WTC11 (cell line): ENCODE results near the gene KIRREL2. TPM values are rescaled to one million over a fixed set of nuclear protein-coding genes. Genes with fewer than 3 reads are reported as not detected.

Source experiments
- ATAC-seq: fragments of 200-7000 bp; cut with Tn5 transposase; 2 replicates; pipeline ENCODE4 v1.10.0; 2021; ENCODE audit warnings: mild to moderate bottlenecking, moderate library complexity
- CTCF ChIA-PET: fragments of 300-600 bp; sonication (Branson Sonifier 250); formaldehyde crosslinking; loops from one replicate; lab custom pipeline; 2021; ENCODE audit warnings: antibody characterized with exemption; lab: Charles Lee
- POLR2A ChIA-PET: fragments of 350-600 bp; sonication (Branson Sonifier 250); formaldehyde crosslinking; loops from one replicate; lab custom pipeline; 2021; ENCODE audit warnings: antibody characterized with exemption; lab: Charles Lee
- DNase-seq: peaks from one replicate; pipeline ENCODE4 v3.0.0; 2021; ENCODE audit warnings: low spot score
- H3K27ac Mint-ChIP-seq: 2 replicates; pipeline ENCODE4 v1.8.0; 2021; ENCODE audit warnings: mixed read lengths
- H3K27me3 Mint-ChIP-seq: 2 replicates; pipeline ENCODE4 v1.8.0; 2021; ENCODE audit warnings: low read depth, mild to moderate bottlenecking, moderate library complexity, mixed read lengths
- H3K36me3 Mint-ChIP-seq: 2 replicates; pipeline ENCODE4 v1.8.0; 2021; ENCODE audit warnings: mixed read lengths
- H3K4me1 Mint-ChIP-seq: 2 replicates; pipeline ENCODE4 v1.8.0; 2022; ENCODE audit warnings: mixed read lengths
- H3K4me3 Mint-ChIP-seq: 2 replicates; pipeline ENCODE4 v1.8.0; 2021; ENCODE audit warnings: mild to moderate bottlenecking, moderate library complexity, mixed read lengths
- H3K9me3 Mint-ChIP-seq: 2 replicates; pipeline ENCODE4 v1.8.0; 2021; ENCODE audit warnings: mixed read lengths
- CBFB ChIP-seq: sonication (generic); formaldehyde crosslinking; IDR thresholded peaks from 2 replicates; pipeline ENCODE4 v1.8.1; 2022; ENCODE audit warnings: mild to moderate bottlenecking, low read depth, missing genetic modification reagents
- ELF4 ChIP-seq: sonication (generic); formaldehyde crosslinking; IDR thresholded peaks from 2 replicates; pipeline ENCODE4 v1.8.1; 2022; ENCODE audit warnings: low read depth, mild to moderate bottlenecking, moderate library complexity, missing genetic modification reagents
- EMX1 ChIP-seq: fragments of 250-450 bp; sonication (Bioruptor Pico); IDR thresholded peaks from 2 replicates; pipeline ENCODE4 v1.8.0; 2021; ENCODE audit warnings: mild to moderate bottlenecking
- FOXP1 ChIP-seq: sonication (generic); formaldehyde crosslinking; IDR thresholded peaks from 2 replicates; pipeline ENCODE4 v1.8.0; 2022; ENCODE audit warnings: missing genetic modification reagents, mild to moderate bottlenecking, moderate library complexity, borderline replicate concordance
- GABPB1 ChIP-seq: sonication (generic); formaldehyde crosslinking; IDR thresholded peaks from 2 replicates; pipeline ENCODE4 v1.8.1; 2023; ENCODE audit warnings: mild to moderate bottlenecking, missing genetic modification reagents
- GRHL2 ChIP-seq: fragments of 250-450 bp; sonication (Bioruptor Pico); IDR thresholded peaks from 2 replicates; pipeline ENCODE4 v1.8.0; 2022; ENCODE audit warnings: mild to moderate bottlenecking, moderate library complexity; ENCODE audit not compliant: insufficient replicate concordance, severe bottlenecking
- IRF2 ChIP-seq: sonication (generic); formaldehyde crosslinking; IDR thresholded peaks from 2 replicates; pipeline ENCODE4 v1.8.0; 2022; ENCODE audit warnings: low read depth, missing genetic modification reagents, borderline replicate concordance
- MXD4 ChIP-seq: fragments of 250-450 bp; sonication (Bioruptor Pico); IDR thresholded peaks from 2 replicates; pipeline ENCODE4 v1.8.0; 2021; ENCODE audit warnings: mild to moderate bottlenecking, moderate library complexity, borderline replicate concordance
- MYBL2 ChIP-seq: sonication (generic); formaldehyde crosslinking; IDR thresholded peaks from 2 replicates; pipeline ENCODE4 v1.8.1; 2023; ENCODE audit warnings: mild to moderate bottlenecking, moderate library complexity, missing genetic modification reagents
- SMAD3 ChIP-seq: sonication (generic); formaldehyde crosslinking; IDR thresholded peaks from 2 replicates; pipeline ENCODE4 v1.8.0; 2022; ENCODE audit warnings: missing genetic modification reagents, mild to moderate bottlenecking, borderline replicate concordance
- TEAD4 ChIP-seq: sonication (generic); formaldehyde crosslinking; IDR thresholded peaks from 2 replicates; pipeline ENCODE4 v1.8.0; 2022; ENCODE audit warnings: mild to moderate bottlenecking, missing genetic modification reagents
- ZNF121 ChIP-seq: sonication (generic); formaldehyde crosslinking; IDR thresholded peaks from 2 replicates; pipeline ENCODE4 v1.8.0; 2023; ENCODE audit warnings: missing genetic modification reagents
- ZNF138 ChIP-seq: sonication (generic); formaldehyde crosslinking; conservative IDR thresholded peaks from 2 replicates; pipeline ENCODE4 v1.8.1; 2022; ENCODE audit warnings: mild to moderate bottlenecking, moderate library complexity, missing genetic modification reagents
- ZNF219 ChIP-seq: sonication (generic); formaldehyde crosslinking; IDR thresholded peaks from 2 replicates; pipeline ENCODE4 v1.8.0; 2023; ENCODE audit warnings: missing genetic modification reagents, mild to moderate bottlenecking, borderline replicate concordance
- ZNF232 ChIP-seq: sonication (generic); formaldehyde crosslinking; IDR thresholded peaks from 2 replicates; pipeline ENCODE4 v1.8.0; 2022; ENCODE audit warnings: mild to moderate bottlenecking, missing genetic modification reagents
- ZNF263 ChIP-seq: sonication (generic); formaldehyde crosslinking; IDR thresholded peaks from 2 replicates; pipeline ENCODE4 v1.8.1; 2022; ENCODE audit warnings: low read depth, mild to moderate bottlenecking, moderate library complexity, missing genetic modification reagents
- ZNF396 ChIP-seq: fragments of 250-450 bp; sonication (Bioruptor Pico); IDR thresholded peaks from 2 replicates; pipeline ENCODE4 v1.8.0; 2021; ENCODE audit warnings: mild to moderate bottlenecking, moderate library complexity, borderline replicate concordance
- total RNA-seq: library from RNA; stranded (reverse); gene quantifications from 3 replicates; pipeline ENCODE4 v1.2.3, GENCODE V29; 2021
- TF ChIP-seq, protein P1 (sequence below): sonication (generic); formaldehyde crosslinking; conservative IDR thresholded peaks from 2 replicates; pipeline ENCODE4 v1.8.1; 2022; ENCODE audit warnings: mild to moderate bottlenecking, missing genetic modification reagents
- TF ChIP-seq, protein P2 (sequence below): sonication (generic); formaldehyde crosslinking; IDR thresholded peaks from 2 replicates; pipeline ENCODE4 v1.8.1; 2022; ENCODE audit warnings: mild to moderate bottlenecking, moderate library complexity, missing genetic modification reagents
- TF ChIP-seq, protein P3 (sequence below): fragments of 250-450 bp; sonication (Bioruptor Pico); IDR thresholded peaks from 2 replicates; pipeline ENCODE4 v1.9.0; 2021; ENCODE audit warnings: moderate library complexity, mild to moderate bottlenecking, inconsistent platforms, borderline replicate concordance
- TF ChIP-seq, protein P4 (sequence below): sonication (generic); formaldehyde crosslinking; IDR thresholded peaks from 2 replicates; pipeline ENCODE4 v1.8.0; 2023; ENCODE audit warnings: missing genetic modification reagents
- TF ChIP-seq, protein P5 (sequence below): sonication (generic); formaldehyde crosslinking; IDR thresholded peaks from 2 replicates; pipeline ENCODE4 v1.8.1; 2022; ENCODE audit warnings: mild to moderate bottlenecking, missing genetic modification reagents, moderate library complexity, borderline replicate concordance
- TF ChIP-seq, protein P6 (sequence below): sonication (generic); formaldehyde crosslinking; IDR thresholded peaks from 2 replicates; pipeline ENCODE4 v1.8.1; 2022; ENCODE audit warnings: missing genetic modification reagents, borderline replicate concordance
- TF ChIP-seq, protein P7 (sequence below): fragments of 200-600 bp; IDR thresholded peaks from 2 replicates; pipeline ENCODE4 v1.8.0; 2022; ENCODE audit warnings: antibody characterized with exemption
- TF ChIP-seq, protein P8 (sequence below): fragments of 250-450 bp; sonication (Bioruptor Pico); IDR thresholded peaks from 2 replicates; pipeline ENCODE4 v2.1.2; 2022; ENCODE audit warnings: mild to moderate bottlenecking, moderate library complexity
- TF ChIP-seq, protein P9 (sequence below): sonication (generic); formaldehyde crosslinking; IDR thresholded peaks from 2 replicates; pipeline ENCODE4 v1.8.0; 2022; ENCODE audit warnings: mild to moderate bottlenecking, missing genetic modification reagents
- TF ChIP-seq, protein P10 (sequence below): sonication (generic); formaldehyde crosslinking; IDR thresholded peaks from 2 replicates; pipeline ENCODE4 v1.8.0; 2022; ENCODE audit warnings: mild to moderate bottlenecking, missing genetic modification reagents

Gene KIRREL2
- total RNA-seq, 1 experiment from 2014 or later: 4.7 TPM

DNA sequence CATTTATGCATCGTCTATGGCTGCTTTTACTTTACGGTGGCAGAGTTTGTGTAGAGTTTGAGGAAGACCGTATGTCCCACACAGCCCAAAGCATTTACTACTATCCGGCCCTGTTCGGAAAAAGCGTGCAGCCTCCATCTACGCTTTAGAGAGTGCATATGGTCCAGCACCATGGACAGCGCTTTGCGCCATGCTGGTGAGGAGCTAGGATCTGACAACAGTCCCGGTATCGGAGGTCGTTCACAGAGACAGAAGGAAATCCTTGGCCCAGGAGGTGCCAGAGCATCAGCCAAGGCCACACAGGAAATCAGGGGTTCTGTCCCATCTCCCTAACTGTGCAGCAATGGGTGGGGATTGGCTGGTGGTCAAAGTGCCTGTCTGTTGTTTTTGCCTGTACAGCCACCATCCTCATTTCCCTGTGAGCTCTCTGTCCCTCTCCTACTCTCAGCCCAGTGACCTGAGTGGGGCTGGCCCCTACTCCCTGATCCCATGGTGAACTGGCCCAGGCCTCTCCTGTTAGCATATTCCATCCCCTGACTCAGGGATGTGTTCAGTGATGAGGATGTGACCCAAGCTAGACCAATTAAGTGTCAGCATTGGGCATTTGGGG lies 27.9 kb upstream of the KIRREL2 start:
- H3K9me3 Mint-ChIP-seq: no peaks in the 10 kb centered on the region
- no peaks in the 10 kb centered on the region for H3K36me3 Mint-ChIP-seq
- no peak overlapping the region for H3K4me3 Mint-ChIP-seq
- ChIA-PET CTCF (interaction anchor here (0.6 to 2.1 kb wide), 12 partner anchors 9 to 271 kb away, joined by 3 to 18 read pairs (median 4); partner anchors contain the start of gene KIRREL2), POLR2A (interaction anchor here (0.8 to 1.0 kb wide), 2 partner anchors 13 to 51 kb away, joined by 3 read pairs; no protein-coding TSS in a partner anchor)
- ATAC-seq (peak; percentile 93), DNase-seq (peak; percentile 87)
- no peak overlapping the region for H3K27ac Mint-ChIP-seq
- peaks cover 50% of the 10 kb centered on the region for H3K27me3 Mint-ChIP-seq
- no peaks in the 10 kb centered on the region for H3K4me1 Mint-ChIP-seq
- TF ChIP-seq, protein P1, sequence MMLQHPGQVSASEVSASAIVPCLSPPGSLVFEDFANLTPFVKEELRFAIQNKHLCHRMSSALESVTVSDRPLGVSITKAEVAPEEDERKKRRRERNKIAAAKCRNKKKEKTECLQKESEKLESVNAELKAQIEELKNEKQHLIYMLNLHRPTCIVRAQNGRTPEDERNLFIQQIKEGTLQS (CRISPR knock-in tag): no peak
- TF ChIP-seq, protein P2, sequence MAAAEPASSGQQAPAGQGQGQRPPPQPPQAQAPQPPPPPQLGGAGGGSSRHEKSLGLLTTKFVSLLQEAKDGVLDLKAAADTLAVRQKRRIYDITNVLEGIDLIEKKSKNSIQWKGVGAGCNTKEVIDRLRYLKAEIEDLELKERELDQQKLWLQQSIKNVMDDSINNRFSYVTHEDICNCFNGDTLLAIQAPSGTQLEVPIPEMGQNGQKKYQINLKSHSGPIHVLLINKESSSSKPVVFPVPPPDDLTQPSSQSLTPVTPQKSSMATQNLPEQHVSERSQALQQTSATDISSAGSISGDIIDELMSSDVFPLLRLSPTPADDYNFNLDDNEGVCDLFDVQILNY (CRISPR knock-in tag): no peak
- TF ChIP-seq TEAD4 (peak; percentile 95), ZNF263 (CRISPR knock-in tag) (peak; percentile 46; the same call in 1 of the 2 replicates), ZNF232 (CRISPR knock-in tag) (peak; percentile 89), ZNF219 (CRISPR knock-in tag) (peak; percentile 92), IRF2 (CRISPR knock-in tag) (no peak), ELF4 (CRISPR knock-in tag) (no peak), GABPB1 (CRISPR knock-in tag) (0 out of 2 replicates have a peak, but pooled peaks have one; percentile 43), EMX1 (CRISPR knock-in tag) (no peak), ZNF121 (peak; percentile 87), MYBL2 (CRISPR knock-in tag) (peak; percentile 50; the same call in 1 of the 2 replicates), CBFB (CRISPR knock-in tag) (0 out of 2 replicates have a peak, but pooled peaks have one; percentile 83), MXD4 (CRISPR knock-in tag) (no peak), GRHL2 (CRISPR knock-in tag) (no peak), ZNF138 (CRISPR knock-in tag) (0 out of 2 replicates have a peak, but pooled peaks have one; percentile 77), FOXP1 (CRISPR knock-in tag) (peak; percentile 85), ZNF396 (no peak), SMAD3 (CRISPR knock-in tag) (peak; percentile 82; the same call in 1 of the 2 replicates)
- TF ChIP-seq, protein P3, sequence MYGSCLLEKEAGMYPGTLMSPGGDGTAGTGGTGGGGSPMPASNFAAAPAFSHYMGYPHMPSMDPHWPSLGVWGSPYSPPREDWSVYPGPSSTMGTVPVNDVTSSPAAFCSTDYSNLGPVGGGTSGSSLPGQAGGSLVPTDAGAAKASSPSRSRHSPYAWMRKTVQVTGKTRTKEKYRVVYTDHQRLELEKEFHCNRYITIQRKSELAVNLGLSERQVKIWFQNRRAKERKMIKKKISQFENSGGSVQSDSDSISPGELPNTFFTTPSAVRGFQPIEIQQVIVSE (CRISPR knock-in tag): no peak
- TF ChIP-seq, protein P4, sequence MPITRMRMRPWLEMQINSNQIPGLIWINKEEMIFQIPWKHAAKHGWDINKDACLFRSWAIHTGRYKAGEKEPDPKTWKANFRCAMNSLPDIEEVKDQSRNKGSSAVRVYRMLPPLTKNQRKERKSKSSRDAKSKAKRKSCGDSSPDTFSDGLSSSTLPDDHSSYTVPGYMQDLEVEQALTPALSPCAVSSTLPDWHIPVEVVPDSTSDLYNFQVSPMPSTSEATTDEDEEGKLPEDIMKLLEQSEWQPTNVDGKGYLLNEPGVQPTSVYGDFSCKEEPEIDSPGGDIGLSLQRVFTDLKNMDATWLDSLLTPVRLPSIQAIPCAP (CRISPR knock-in tag): peak; percentile 89
- TF ChIP-seq, protein P5, sequence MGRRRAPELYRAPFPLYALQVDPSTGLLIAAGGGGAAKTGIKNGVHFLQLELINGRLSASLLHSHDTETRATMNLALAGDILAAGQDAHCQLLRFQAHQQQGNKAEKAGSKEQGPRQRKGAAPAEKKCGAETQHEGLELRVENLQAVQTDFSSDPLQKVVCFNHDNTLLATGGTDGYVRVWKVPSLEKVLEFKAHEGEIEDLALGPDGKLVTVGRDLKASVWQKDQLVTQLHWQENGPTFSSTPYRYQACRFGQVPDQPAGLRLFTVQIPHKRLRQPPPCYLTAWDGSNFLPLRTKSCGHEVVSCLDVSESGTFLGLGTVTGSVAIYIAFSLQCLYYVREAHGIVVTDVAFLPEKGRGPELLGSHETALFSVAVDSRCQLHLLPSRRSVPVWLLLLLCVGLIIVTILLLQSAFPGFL (CRISPR knock-in tag): no peak
- TF ChIP-seq, protein P6, sequence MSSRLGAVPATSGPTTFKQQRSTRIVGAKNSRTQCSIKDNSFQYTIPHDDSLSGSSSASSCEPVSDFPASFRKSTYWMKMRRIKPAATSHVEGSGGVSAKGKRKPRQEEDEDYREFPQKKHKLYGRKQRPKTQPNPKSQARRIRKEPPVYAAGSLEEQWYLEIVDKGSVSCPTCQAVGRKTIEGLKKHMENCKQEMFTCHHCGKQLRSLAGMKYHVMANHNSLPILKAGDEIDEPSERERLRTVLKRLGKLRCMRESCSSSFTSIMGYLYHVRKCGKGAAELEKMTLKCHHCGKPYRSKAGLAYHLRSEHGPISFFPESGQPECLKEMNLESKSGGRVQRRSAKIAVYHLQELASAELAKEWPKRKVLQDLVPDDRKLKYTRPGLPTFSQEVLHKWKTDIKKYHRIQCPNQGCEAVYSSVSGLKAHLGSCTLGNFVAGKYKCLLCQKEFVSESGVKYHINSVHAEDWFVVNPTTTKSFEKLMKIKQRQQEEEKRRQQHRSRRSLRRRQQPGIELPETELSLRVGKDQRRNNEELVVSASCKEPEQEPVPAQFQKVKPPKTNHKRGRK (CRISPR knock-in tag): no peak
- TF ChIP-seq, protein P7, sequence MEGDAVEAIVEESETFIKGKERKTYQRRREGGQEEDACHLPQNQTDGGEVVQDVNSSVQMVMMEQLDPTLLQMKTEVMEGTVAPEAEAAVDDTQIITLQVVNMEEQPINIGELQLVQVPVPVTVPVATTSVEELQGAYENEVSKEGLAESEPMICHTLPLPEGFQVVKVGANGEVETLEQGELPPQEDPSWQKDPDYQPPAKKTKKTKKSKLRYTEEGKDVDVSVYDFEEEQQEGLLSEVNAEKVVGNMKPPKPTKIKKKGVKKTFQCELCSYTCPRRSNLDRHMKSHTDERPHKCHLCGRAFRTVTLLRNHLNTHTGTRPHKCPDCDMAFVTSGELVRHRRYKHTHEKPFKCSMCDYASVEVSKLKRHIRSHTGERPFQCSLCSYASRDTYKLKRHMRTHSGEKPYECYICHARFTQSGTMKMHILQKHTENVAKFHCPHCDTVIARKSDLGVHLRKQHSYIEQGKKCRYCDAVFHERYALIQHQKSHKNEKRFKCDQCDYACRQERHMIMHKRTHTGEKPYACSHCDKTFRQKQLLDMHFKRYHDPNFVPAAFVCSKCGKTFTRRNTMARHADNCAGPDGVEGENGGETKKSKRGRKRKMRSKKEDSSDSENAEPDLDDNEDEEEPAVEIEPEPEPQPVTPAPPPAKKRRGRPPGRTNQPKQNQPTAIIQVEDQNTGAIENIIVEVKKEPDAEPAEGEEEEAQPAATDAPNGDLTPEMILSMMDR: no peak
- TF ChIP-seq, protein P8, sequence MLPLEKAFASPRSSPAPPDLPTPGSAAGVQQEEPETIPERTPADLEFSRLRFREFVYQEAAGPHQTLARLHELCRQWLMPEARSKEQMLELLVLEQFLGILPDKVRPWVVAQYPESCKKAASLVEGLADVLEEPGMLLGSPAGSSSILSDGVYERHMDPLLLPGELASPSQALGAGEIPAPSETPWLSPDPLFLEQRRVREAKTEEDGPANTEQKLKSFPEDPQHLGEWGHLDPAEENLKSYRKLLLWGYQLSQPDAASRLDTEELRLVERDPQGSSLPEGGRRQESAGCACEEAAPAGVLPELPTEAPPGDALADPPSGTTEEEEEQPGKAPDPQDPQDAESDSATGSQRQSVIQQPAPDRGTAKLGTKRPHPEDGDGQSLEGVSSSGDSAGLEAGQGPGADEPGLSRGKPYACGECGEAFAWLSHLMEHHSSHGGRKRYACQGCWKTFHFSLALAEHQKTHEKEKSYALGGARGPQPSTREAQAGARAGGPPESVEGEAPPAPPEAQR: no peak
- TF ChIP-seq, protein P9, sequence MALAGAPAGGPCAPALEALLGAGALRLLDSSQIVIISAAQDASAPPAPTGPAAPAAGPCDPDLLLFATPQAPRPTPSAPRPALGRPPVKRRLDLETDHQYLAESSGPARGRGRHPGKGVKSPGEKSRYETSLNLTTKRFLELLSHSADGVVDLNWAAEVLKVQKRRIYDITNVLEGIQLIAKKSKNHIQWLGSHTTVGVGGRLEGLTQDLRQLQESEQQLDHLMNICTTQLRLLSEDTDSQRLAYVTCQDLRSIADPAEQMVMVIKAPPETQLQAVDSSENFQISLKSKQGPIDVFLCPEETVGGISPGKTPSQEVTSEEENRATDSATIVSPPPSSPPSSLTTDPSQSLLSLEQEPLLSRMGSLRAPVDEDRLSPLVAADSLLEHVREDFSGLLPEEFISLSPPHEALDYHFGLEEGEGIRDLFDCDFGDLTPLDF (CRISPR knock-in tag): peak; percentile 91
- TF ChIP-seq, protein P10, sequence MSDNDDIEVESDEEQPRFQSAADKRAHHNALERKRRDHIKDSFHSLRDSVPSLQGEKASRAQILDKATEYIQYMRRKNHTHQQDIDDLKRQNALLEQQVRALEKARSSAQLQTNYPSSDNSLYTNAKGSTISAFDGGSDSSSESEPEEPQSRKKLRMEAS: peak; percentile 85
